Lower lobe of right lung (tissue), 2 donors: Measurements from ENCODE around the gene GMFB. TPM values are rescaled to one million over a fixed set of nuclear protein-coding genes. Genes with fewer than 3 reads are reported as not detected.

ENCODE experiments used
- ATAC-seq, 2 donors: fragments of 200-7000 bp; cut with Tn5 transposase; one replicate each; pipeline ENCODE4 v1.9.1; 2020 to 2022; ENCODE audit warnings: mild to moderate bottlenecking in 2 of 2, moderate library complexity in 2 of 2
- DNase-seq: peaks from one replicate; pipeline ENCODE4 v3.0.0-alpha.2; 2020
- H3K27ac ChIP-seq: fragments of 200-600 bp; one replicate; pipeline ENCODE4 v1.8.0; 2022
- H3K27me3 ChIP-seq: fragments of 200-600 bp; one replicate; pipeline ENCODE4 v1.8.0; 2022; ENCODE audit warnings: low read depth
- H3K36me3 ChIP-seq: fragments of 200-600 bp; one replicate; pipeline ENCODE4 v1.8.0; 2022; ENCODE audit warnings: mild to moderate bottlenecking
- H3K4me1 ChIP-seq: fragments of 200-600 bp; one replicate; pipeline ENCODE4 v1.8.0; 2022
- H3K4me3 ChIP-seq: fragments of 200-600 bp; one replicate; pipeline ENCODE4 v1.8.0; 2022; ENCODE audit warnings: mild to moderate bottlenecking
- H3K9me3 ChIP-seq: fragments of 200-600 bp; one replicate; pipeline ENCODE4 v1.8.0; 2022
- CTCF ChIP-seq: fragments of 200-600 bp; IDR thresholded peaks from one replicate; pipeline ENCODE4 v1.8.0; 2022; ENCODE audit warnings: antibody characterized with exemption, mild to moderate bottlenecking
- intact Hi-C: fragments of 100-400 bp; cut with DNase I; formaldehyde crosslinking; loops from one replicate; pipeline ENCODE4 v1.11.0; 2022
- total RNA-seq: library from RNA; stranded (reverse); fragmentation: NEBNext Ultra II Directional; extraction: Animal tissue kit (Norgen Biotek cat#: 25700); gene quantifications from one replicate; pipeline ENCODE4 v1.2.1, GENCODE V29; 2021
- donor health status: DM: no; HTN: yes; CAD: no; lungs with severe emphysema.

Gene GMFB
- total RNA-seq, 1 donor from 2014 or later, result 41.4 TPM

DNA sequence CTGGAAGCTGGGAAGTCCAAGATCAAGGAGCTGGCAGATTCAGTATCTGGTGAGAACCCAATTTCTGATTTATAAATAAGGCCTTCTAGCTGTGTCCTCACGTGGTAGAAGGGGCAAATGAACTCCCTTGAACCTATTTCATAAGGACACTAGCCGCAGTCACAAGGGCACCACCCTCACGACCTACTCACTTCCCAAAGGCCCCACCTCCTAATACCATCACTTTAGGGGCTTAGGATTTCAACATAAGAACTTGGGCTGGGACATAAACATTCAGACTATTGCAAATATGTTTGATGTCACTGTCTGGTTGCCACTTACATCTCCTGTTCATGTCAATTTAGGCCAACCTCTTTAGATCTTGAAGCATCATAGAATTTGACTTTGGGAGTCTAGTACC, 36.8 kb downstream of the GMFB start:
- Histone ChIP-seq H3K36me3 (no peaks in the 10 kb centered on the region), H3K27ac (no peak overlapping the region), H3K4me1 (no peaks in the 10 kb centered on the region), H3K9me3 (no peaks in the 10 kb centered on the region), H3K27me3 (no peaks in the 10 kb centered on the region), H3K4me3 (no peak overlapping the region)
- no peak for DNase-seq
- TF ChIP-seq CTCF, result no peak
- peak in 1 of 2 donors; percentile 65 for ATAC-seq
- intact Hi-C loops, result no loop called here

- intact Hi-C loops, result no loop called here
- H3K27ac ChIP-seq, result no peak overlapping the region
- peak in 1 of 2 donors; percentile 34 for ATAC-seq
Measured at GRCh38 chr14:54451121-54451601, 37.6 kb downstream of the GMFB start.

GRCh38 chr14:54450535-54450934, 38.2 kb downstream of the GMFB start:
- intact Hi-C loops, result no loop called here
- Histone ChIP-seq H3K9me3 (no peaks in the 10 kb centered on the region), H3K27ac (no peak overlapping the region), H3K27me3 (no peaks in the 10 kb centered on the region), H3K4me3 (no peak overlapping the region), H3K4me1 (no peaks in the 10 kb centered on the region), H3K36me3 (no peaks in the 10 kb centered on the region)
- DNase-seq (peak; percentile 59), ATAC-seq (peak; percentile 57 to 74)
- TF ChIP-seq CTCF, result no peak

More at GRCh38 chr14:54451121-54451601, 37.6 kb downstream of the GMFB start:
- Histone ChIP-seq H3K9me3 (no peaks in the 10 kb centered on the region), H3K4me1 (no peaks in the 10 kb centered on the region), H3K36me3 (no peaks in the 10 kb centered on the region), H3K4me3 (no peak overlapping the region), H3K27me3 (no peaks in the 10 kb centered on the region)
- no peak for DNase-seq
- no peak for TF ChIP-seq CTCF

DNA sequence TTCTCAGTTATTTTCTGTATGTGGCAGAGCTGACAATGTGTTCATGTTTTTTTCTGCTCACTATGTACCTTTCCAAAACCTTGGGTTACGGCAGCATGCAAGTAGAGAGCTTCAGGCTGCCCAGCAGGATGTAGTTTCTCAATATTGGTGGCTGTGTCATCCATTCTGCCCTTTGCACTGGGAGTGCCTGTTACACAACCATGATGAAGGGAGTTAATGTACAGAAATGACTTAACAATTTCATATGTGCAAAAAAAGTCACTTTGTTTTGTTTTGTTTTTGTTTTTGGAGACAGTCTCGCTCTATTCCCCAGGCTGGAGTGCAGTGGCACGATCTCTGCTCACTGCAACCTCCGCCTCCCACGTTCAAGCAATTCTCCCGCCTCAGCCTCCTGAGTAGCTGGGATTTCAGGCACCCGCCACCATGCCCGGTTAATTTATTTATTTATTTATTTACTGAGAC, 41.5 kb downstream of the GMFB start:
- H3K27me3 ChIP-seq, result no peaks in the 10 kb centered on the region
- H3K4me3 ChIP-seq, result no peak overlapping the region
- DNase-seq, result peak; percentile 52
- no peaks in the 10 kb centered on the region for H3K9me3 ChIP-seq
- no peaks in the 10 kb centered on the region for H3K36me3 ChIP-seq
- intact Hi-C loops, result no loop called here
- no peak overlapping the region for H3K27ac ChIP-seq
- no peak for TF ChIP-seq CTCF
- H3K4me1 ChIP-seq, result no peaks in the 10 kb centered on the region
- ATAC-seq, result peak; percentile 70 to 71

GRCh38 chr14:54446161-54446693, 42.6 kb downstream of the GMFB start:
- H3K27ac ChIP-seq, result no peak overlapping the region
- H3K4me3 ChIP-seq, result no peak overlapping the region
- no peaks in the 10 kb centered on the region for H3K27me3 ChIP-seq
- TF ChIP-seq CTCF, result no peak
- ATAC-seq, result no peak
- intact Hi-C loops, result no loop called here
- H3K36me3 ChIP-seq, result no peaks in the 10 kb centered on the region
- no peaks in the 10 kb centered on the region for H3K9me3 ChIP-seq
- H3K4me1 ChIP-seq, result peaks cover 4% of the 10 kb centered on the region
- peak; percentile 45 for DNase-seq
